Activated CD4-positive, alpha-beta T cell treated with anti-CD3 and anti-CD28 coated beads for 36 hours (primary cell): ENCODE data around the gene CCNY. TPM values are rescaled to one million over a fixed set of nuclear protein-coding genes. Genes with fewer than 3 reads are reported as not detected.
A peak's percentile ranks its signal among the peaks of the same experiment; 100 is the strongest.
"Not testable (repeated sequence)": the region's sequence is repeated elsewhere in the genome, so short reads cannot be mapped to it uniquely, and the experiment has no call there.

Source experiments
- ATAC-seq: fragments of 200-7000 bp; cut with Tn5 transposase; one replicate; pipeline ENCODE4 v1.10.0; 2021; ENCODE audit warnings: mild to moderate bottlenecking, moderate library complexity
- CTCF ChIA-PET: fragments of 350-600 bp; sonication (Branson Sonifier 250); formaldehyde crosslinking; loops from one replicate; lab custom pipeline; 2021; ENCODE audit warnings: antibody characterized with exemption; lab: Charles Lee
- POLR2A ChIA-PET: fragments of 350-600 bp; sonication (Branson Sonifier 250); formaldehyde crosslinking; loops from one replicate; lab custom pipeline; 2021; ENCODE audit warnings: antibody characterized with exemption, inconsistent platforms; lab: Charles Lee
- DNase-seq: peaks from one replicate; pipeline ENCODE4 v3.0.0-alpha.2; 2020
- H3K27ac Mint-ChIP-seq: one replicate; pipeline ENCODE4 v1.8.0; 2021; ENCODE audit warnings: mixed read lengths
- H3K27me3 Mint-ChIP-seq: one replicate; pipeline ENCODE4 v1.8.0; 2021; ENCODE audit warnings: mixed read lengths
- H3K36me3 Mint-ChIP-seq: one replicate; pipeline ENCODE4 v1.8.0; 2021; ENCODE audit warnings: low read depth, mixed read lengths
- H3K4me1 Mint-ChIP-seq: one replicate; pipeline ENCODE4 v1.8.0; 2021; ENCODE audit warnings: mixed read lengths
- H3K4me3 Mint-ChIP-seq: one replicate; pipeline ENCODE4 v1.8.0; 2021; ENCODE audit warnings: mild to moderate bottlenecking, moderate library complexity, mixed read lengths
- H3K9me3 Mint-ChIP-seq: one replicate; pipeline ENCODE4 v1.8.0; 2021; ENCODE audit warnings: low read depth, mixed read lengths
- intact Hi-C, 2 experiments: fragments of 100-400 bp; cut with DNase I in 1 of 2; cut with micrococcal nuclease in 1 of 2; formaldehyde crosslinking; loops; one replicate each; pipeline versions ENCODE4 v1.14.2 to v1.15.1; 2022 to 2024; cut with DNase I, micrococcal nuclease
- total RNA-seq, 2 experiments: library from RNA; stranded (reverse); gene quantifications; one replicate each; pipeline ENCODE4 v1.2.3, GENCODE V29; 2021

The CCNY gene
- total RNA-seq = 10 to 100 TPM; 49.4 to 54.0 TPM

DNA sequence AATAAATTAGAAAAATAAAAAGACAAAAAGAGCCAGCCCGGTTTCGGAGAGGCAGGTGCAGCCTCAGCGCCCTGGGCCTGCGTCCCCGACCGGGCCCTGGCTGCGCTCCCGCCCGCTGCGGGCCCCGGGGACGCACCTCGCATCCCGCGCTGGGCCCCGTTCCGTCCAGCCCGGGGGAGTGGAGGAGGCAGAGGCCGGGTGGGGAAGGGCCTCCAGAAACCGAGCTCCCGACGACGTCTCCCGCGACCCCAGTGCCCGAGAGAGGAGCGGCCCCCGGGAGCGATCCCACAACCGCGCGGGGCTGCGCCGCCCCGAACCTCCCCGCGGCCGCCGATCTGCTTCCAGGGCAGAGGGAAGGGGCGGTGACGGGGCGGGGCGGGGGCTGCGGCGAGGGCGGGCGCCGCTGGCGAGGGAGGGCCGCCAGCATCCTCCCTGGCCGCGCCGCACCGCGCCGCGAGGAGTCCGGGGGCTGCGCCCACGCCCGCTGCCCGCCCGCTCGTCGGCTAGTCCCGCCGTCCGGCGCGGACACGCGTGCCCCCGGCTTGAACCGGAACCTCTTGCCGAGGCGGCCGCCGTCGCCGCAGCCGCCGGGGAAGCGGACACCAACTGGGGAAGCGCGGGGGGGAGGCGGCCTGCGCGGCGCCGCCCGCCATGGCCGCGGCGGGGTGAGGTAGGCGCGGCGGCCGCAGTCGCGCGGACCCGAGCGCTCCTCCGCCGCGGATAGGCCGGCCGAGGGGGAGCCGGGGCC is at the start of gene CCNY:
CCNY (plus strand) TSS at position 426 of the 748 bp plus-strand sequence. CDS start 545 bp downstream, outside the sequence.
- intact Hi-C loops = loop anchor here in 1 of 2 experiments (1.0 kb wide), 2 partner anchors 210 to 306 kb away; partner anchors contain the start of genes CREM and FZD8
- H3K27ac Mint-ChIP-seq = peak within 1 kb of the TSS; percentile 90
- peak within 1 kb of the TSS; percentile 89 for H3K4me3 Mint-ChIP-seq
- peaks cover 71% of the 10 kb centered on the region for H3K4me1 Mint-ChIP-seq
- ChIA-PET POLR2A (no interaction called here), CTCF (interaction anchor here (1.0 kb wide), 1 partner anchor 17 kb away, joined by 4 read pairs; no protein-coding TSS in a partner anchor)
- H3K36me3 Mint-ChIP-seq = peaks cover 19% of the 10 kb centered on the region
- H3K9me3 Mint-ChIP-seq = no peaks in the 10 kb centered on the region
- no peaks in the 10 kb centered on the region for H3K27me3 Mint-ChIP-seq
- DNase-seq (peak; percentile 90), ATAC-seq (peak; percentile 59)

DNA sequence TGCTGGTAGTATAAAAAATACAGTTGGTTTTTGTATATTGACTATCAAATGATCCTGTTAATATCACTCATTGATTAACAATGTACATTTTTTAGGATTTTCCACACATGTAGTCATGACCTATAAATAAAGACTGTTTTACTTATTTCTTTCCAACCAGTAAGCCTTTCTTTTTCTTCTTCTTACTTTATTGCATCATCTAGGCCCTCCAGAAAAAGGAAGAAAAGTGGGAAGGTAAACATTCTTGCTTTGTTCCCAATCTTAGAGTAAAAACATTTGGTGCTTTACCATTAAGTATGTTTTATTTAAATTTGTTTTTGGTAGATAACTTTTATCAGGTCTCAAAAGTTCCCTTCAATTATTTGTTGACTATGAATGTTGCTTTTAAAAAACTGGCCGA is 47.1 kb upstream of the CCNY start:
- Mint-ChIP-seq H3K36me3 (no peaks in the 10 kb centered on the region), H3K27ac (no peak overlapping the region), H3K4me1 (no peaks in the 10 kb centered on the region), H3K9me3 (no peaks in the 10 kb centered on the region), H3K4me3 (no peak overlapping the region), H3K27me3 (no peaks in the 10 kb centered on the region)
- ATAC-seq (no peak), DNase-seq (no peak)
- ChIA-PET CTCF (interaction anchor here (0.9 kb wide), 1 partner anchor 169 kb away, joined by 6 read pairs; no protein-coding TSS in a partner anchor), POLR2A (no interaction called here)
- intact Hi-C loops = no loop called here

- Mint-ChIP-seq H3K4me1 (no peaks in the 10 kb centered on the region), H3K27ac (no peak overlapping the region), H3K4me3 (no peak overlapping the region), H3K36me3 (no peaks in the 10 kb centered on the region), H3K27me3 (peaks cover 4% of the 10 kb centered on the region), H3K9me3 (peaks cover 2% of the 10 kb centered on the region)
- DNase-seq (no peak), ATAC-seq (no peak)
- intact Hi-C loops = no loop called here
- CTCF ChIA-PET = no interaction called here
- POLR2A ChIA-PET = interaction anchor here (0.6 kb wide), 1 partner anchor 65 kb away, joined by 6 read pairs; no protein-coding TSS in a partner anchor
These were observed 41.8 kb upstream of the CCNY start for GRCh38 chr10:35294506-35294905.

DNA sequence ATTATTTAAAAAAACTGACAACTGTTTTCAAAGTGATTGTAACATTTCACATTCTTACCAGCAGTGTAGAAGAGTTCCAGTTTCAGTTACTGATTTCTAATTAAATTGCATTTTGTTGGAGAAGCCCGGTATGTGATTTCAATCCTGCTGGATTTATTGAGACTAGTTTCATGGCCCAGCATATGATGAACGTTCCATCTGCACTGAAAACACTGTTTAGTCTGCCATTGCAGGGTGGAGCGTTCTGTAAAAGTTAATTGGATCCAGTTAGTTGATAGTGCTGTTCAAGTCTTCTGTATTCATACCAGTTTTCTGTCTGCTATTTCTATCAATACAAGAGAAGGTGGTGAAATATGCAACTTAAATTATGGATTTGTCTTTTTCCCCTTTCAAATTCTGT is 37.3 kb upstream of the CCNY start:
- peaks cover 2% of the 10 kb centered on the region for H3K9me3 Mint-ChIP-seq
- no peaks in the 10 kb centered on the region for H3K4me1 Mint-ChIP-seq
- intact Hi-C loops = no loop called here
- no peak overlapping the region for H3K27ac Mint-ChIP-seq
- ChIA-PET CTCF (no interaction called here), POLR2A (no interaction called here)
- peaks cover 7% of the 10 kb centered on the region for H3K27me3 Mint-ChIP-seq
- H3K4me3 Mint-ChIP-seq = no peak overlapping the region
- DNase-seq = no peak
- H3K36me3 Mint-ChIP-seq = no peaks in the 10 kb centered on the region
- no peak for ATAC-seq

DNA sequence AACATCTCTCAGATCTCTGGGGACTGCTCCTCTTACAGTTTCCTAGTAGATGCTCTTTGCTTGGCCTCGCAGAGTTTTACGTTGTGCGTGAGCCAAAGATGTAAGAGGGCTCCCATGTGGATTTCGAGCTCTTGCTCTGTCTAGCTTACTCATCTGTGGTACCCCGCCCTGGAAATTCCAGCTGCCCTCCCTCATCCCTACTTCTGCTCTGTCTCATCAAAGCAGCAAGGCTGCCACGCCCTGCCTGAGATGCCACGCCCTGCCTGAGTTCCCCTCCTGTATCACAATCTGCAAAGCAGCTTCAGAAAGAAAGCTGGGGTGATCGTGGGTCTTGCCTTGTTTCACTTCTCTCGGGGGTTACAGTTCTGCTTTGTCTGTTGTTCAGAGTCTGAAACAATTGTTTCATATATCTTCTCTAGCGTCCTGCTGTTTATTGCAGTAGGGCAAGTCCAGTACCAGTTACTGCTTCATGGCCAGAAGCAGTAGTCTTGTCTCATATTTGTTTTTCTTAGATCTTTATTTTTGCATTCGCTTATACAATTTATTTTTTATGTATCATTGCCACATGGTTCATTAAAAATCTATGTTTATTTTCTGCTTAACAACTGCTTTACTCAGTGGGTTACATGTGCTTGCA is 36.1 kb upstream of the CCNY start:
- H3K4me3 Mint-ChIP-seq = no peak overlapping the region
- no peak for ATAC-seq
- H3K9me3 Mint-ChIP-seq = peaks cover 2% of the 10 kb centered on the region
- peaks cover 12% of the 10 kb centered on the region for H3K27me3 Mint-ChIP-seq
- CTCF ChIA-PET = no interaction called here
- POLR2A ChIA-PET = no interaction called here
- intact Hi-C loops = no loop called here
- no peaks in the 10 kb centered on the region for H3K36me3 Mint-ChIP-seq
- H3K27ac Mint-ChIP-seq = no peak overlapping the region
- H3K4me1 Mint-ChIP-seq = no peaks in the 10 kb centered on the region
- DNase-seq = no peak

- intact Hi-C loops = no loop called here
These were observed 31.7 kb upstream of the CCNY start for GRCh38 chr10:35304649-35305048.

DNA sequence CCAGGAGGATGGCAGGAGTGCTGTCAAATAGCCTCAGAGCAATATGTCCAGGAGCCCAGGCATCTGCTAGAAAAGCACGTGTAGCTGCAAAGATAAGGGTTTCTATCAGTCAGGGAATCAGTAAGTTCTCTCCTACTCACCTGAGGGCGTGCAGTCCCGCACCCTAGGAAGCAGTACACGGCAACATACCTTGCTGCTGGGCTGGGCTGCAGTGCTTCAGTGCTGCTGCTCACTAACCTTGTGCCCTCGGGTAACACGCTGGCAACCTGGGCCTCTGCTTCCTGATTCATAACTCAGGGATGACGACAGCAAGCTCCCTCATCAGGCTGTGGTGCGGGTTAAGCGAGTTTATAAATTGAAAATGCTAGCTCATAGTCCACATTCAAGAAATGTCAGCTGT is 29.5 kb upstream of the CCNY start:
- intact Hi-C loops = loop anchor here in 1 of 2 experiments (1.0 kb wide), 1 partner anchor 42 kb away; no protein-coding TSS in a partner anchor
- peak; percentile 63 for ATAC-seq
- DNase-seq = peak; percentile 43
- Mint-ChIP-seq H3K36me3 (no peaks in the 10 kb centered on the region), H3K27me3 (peaks cover 25% of the 10 kb centered on the region), H3K4me1 (no peaks in the 10 kb centered on the region), H3K9me3 (no peaks in the 10 kb centered on the region), H3K27ac (no peak overlapping the region), H3K4me3 (no peak overlapping the region)
- CTCF ChIA-PET = no interaction called here
- POLR2A ChIA-PET = no interaction called here

More at GRCh38 chr10:35304649-35305048, 31.7 kb upstream of the CCNY start:
- ATAC-seq (peak; percentile 12), DNase-seq (peak; percentile 11)
- peaks cover 28% of the 10 kb centered on the region for H3K27me3 Mint-ChIP-seq
- no peaks in the 10 kb centered on the region for H3K4me1 Mint-ChIP-seq
- no peak overlapping the region for H3K27ac Mint-ChIP-seq
- ChIA-PET POLR2A (no interaction called here), CTCF (interaction anchor here (1.3 kb wide), 1 partner anchor 9 kb away, joined by 3 read pairs; no protein-coding TSS in a partner anchor)
- H3K4me3 Mint-ChIP-seq = no peak overlapping the region
- H3K9me3 Mint-ChIP-seq = no peaks in the 10 kb centered on the region
- H3K36me3 Mint-ChIP-seq = no peaks in the 10 kb centered on the region

DNA sequence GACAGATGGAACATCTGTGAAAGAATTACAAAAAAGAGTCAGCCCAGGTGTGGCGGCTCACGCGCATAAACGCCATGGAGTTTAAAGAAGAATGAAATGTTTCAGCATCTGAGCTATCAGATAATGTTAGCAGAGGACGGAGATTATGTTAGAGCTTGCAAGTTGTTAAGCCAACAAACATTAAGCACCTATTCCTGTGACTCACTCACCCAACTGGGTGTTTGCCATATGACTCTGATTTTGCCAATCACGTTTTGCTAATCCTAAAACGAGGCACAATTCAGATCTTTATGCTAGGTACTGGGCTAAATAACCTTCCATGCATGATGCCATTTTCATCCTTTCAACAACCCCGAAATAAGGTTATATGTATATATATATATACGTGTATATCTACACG is 29.0 kb upstream of the CCNY start:
- ATAC-seq (no peak), DNase-seq (no peak)
- ChIA-PET POLR2A (no interaction called here), CTCF (interaction anchor here (0.6 kb wide), 1 partner anchor 61 kb away, joined by 3 read pairs; no protein-coding TSS in a partner anchor)
- H3K36me3 Mint-ChIP-seq = no peaks in the 10 kb centered on the region
- H3K27me3 Mint-ChIP-seq = peaks cover 25% of the 10 kb centered on the region
- H3K27ac Mint-ChIP-seq = no peak overlapping the region
- no peaks in the 10 kb centered on the region for H3K9me3 Mint-ChIP-seq
- no peak overlapping the region for H3K4me3 Mint-ChIP-seq
- intact Hi-C loops = loop anchor here in 1 of 2 experiments (1.0 kb wide), 1 partner anchor 42 kb away; no protein-coding TSS in a partner anchor
- no peaks in the 10 kb centered on the region for H3K4me1 Mint-ChIP-seq

DNA sequence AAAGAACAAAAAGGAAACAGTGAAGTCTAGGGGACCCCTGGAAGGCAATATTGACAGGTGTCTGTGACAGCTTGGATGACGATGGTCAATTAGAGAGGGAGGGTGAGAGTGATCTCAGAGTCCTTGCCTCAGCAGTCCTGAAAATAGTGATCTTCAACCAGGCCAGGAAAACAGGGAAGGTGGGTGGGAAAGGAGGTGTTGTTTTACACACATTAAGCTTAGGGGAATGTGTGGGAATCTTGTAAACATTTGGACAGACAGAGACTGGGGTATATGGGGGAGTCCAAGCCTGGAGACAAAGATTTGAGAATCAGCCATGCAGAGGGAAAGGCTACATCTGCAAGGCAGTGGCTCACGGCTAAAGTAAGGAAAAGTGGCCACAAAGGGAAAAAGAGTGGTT is 27.5 kb upstream of the CCNY start:
- no peak overlapping the region for H3K27ac Mint-ChIP-seq
- H3K36me3 Mint-ChIP-seq = no peaks in the 10 kb centered on the region
- no peak overlapping the region for H3K4me3 Mint-ChIP-seq
- H3K9me3 Mint-ChIP-seq = peaks cover 3% of the 10 kb centered on the region
- ATAC-seq = no peak
- ChIA-PET POLR2A (interaction anchor here (0.7 kb wide), 2 partner anchors 15 to 32 kb away, joined by 3 read pairs; no protein-coding TSS in a partner anchor), CTCF (interaction anchor here (0.6 to 0.8 kb wide), 2 partner anchors 12 to 364 kb away, joined by 3 read pairs; no protein-coding TSS in a partner anchor)
- intact Hi-C loops = no loop called here
- H3K27me3 Mint-ChIP-seq = peaks cover 25% of the 10 kb centered on the region
- no peaks in the 10 kb centered on the region for H3K4me1 Mint-ChIP-seq
- DNase-seq = no peak

GRCh38 chr10:35314142-35314541 is 22.2 kb upstream of the CCNY start:
- POLR2A ChIA-PET = interaction anchor here (0.6 kb wide), 1 partner anchor 480 kb away, joined by 3 read pairs; no protein-coding TSS in a partner anchor
- not testable (repeated sequence) for H3K4me1 Mint-ChIP-seq

DNA sequence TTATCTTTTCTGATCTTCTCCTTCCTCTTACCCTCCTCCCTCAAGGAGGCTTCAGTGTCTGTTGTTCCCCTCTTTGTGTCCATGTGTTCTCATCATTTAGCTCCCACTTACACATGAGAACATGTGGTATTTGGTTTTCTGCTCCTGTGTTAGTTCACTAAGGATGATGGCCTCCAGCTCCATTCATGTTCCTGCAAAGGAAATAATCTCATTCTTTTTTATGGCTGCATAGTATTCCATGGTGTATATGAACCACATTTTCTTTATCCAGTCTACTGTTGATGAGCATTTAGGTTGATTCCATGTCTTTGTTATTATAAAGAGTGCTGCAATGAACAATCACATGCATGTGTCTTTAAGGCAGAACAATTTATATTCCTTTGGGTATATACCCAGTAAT is 21.1 kb upstream of the CCNY start:
- intact Hi-C loops, POLR2A ChIA-PET, H3K4me3 Mint-ChIP-seq, ATAC-seq, H3K4me1 Mint-ChIP-seq, H3K27me3 Mint-ChIP-seq, CTCF ChIA-PET, DNase-seq, H3K27ac Mint-ChIP-seq: not testable (repeated sequence)
- Mint-ChIP-seq H3K9me3 (peaks cover 13% of the 10 kb centered on the region), H3K36me3 (peaks cover 30% of the 10 kb centered on the region)

More at GRCh38 chr10:35314142-35314541, 22.2 kb upstream of the CCNY start:
- DNase-seq, H3K27ac Mint-ChIP-seq, H3K4me3 Mint-ChIP-seq, H3K27me3 Mint-ChIP-seq, intact Hi-C loops, ATAC-seq: not testable (repeated sequence)
- peaks cover 30% of the 10 kb centered on the region for H3K36me3 Mint-ChIP-seq
- peaks cover 13% of the 10 kb centered on the region for H3K9me3 Mint-ChIP-seq
- CTCF ChIA-PET = interaction anchor here (0.7 to 1.1 kb wide), 2 partner anchors 18 to 319 kb away, joined by 3 read pairs; no protein-coding TSS in a partner anchor
